Measurements from ENCODE around the gene RNPC3. TPM values are rescaled to one million over a fixed set of nuclear protein-coding genes. Genes with fewer than 3 reads are reported as not detected.
"Not testable (repeated sequence)": the region's sequence is repeated elsewhere in the genome, so short reads cannot be mapped to it uniquely, and the experiment has no call there.

Gene RNPC3
- total RNA-seq, 1 experiment from 2014 or later = 16.4 TPM

DNA sequence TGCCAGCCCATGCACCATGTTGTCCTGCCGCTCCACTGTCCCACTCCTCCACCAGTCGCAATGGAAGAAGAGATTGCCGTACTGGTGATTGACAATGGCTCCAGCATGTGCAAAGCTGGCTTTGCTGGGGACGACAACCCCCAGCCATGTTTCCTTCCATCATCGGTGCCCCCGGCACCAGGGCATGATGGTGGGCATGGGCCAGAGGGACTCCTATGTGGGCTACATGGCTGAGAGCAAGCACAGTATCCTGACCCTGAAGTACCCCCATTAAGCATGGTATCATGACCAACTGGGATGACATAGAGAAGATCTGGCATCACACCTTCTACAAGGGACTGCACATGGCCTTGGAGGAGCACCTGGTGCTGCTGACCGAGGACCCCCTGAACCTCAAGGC is 44.0 kb downstream of the RNPC3 start (continued):
- TF ChIP-seq STAT6 (CRISPR knock-in tag; conservative IDR thresholded peaks at IDR 0.05; ENCODE audit: low read depth) (no peak), NFE2L1 (CRISPR knock-in tag; IDR thresholded peaks at IDR 0.05) (no peak)

GRCh38 chr1:103571289-103571688 is 45.8 kb downstream of the RNPC3 start, which contains the start of gene AMY2B:
Gene AMY2B, plus strand, starts transcription at chr1:103571589. Its CDS starts 14 bp downstream, at chr1:103571603.
- H3K4me1 Mint-ChIP-seq; CTCF ChIA-PET; DNase-seq (ENCODE audit: low spot score); H3K36me3 Mint-ChIP-seq; H3K4me3 Mint-ChIP-seq; H3K27me3 Mint-ChIP-seq (ENCODE audit: low read depth); POLR2A ChIA-PET; ATAC-seq; H3K27ac Mint-ChIP-seq: not testable (repeated sequence)
- H3K9me3 Mint-ChIP-seq = peaks cover 14% of the 10 kb centered on the region

GRCh38 chr1:103576065-103576464 is 50.6 kb downstream of the RNPC3 start:
- CTCF ChIA-PET = interaction anchor here (0.6 kb wide), 1 partner anchor 975 kb away, joined by 3 read pairs; no protein-coding TSS in a partner anchor
- H3K27ac Mint-ChIP-seq = no peak overlapping the region
- POLR2A ChIA-PET = no interaction called here
- ATAC-seq = no peak
- H3K27me3 Mint-ChIP-seq (ENCODE audit: low read depth) = no peaks in the 10 kb centered on the region
- no peak for DNase-seq (ENCODE audit: low spot score)
- TF ChIP-seq ZNF671 (CRISPR knock-in tag; IDR thresholded peaks at IDR 0.05) (no peak), ZNF423 (CRISPR knock-in tag; IDR thresholded peaks at IDR 0.05) (no peak), FOXJ3 (CRISPR knock-in tag; IDR thresholded peaks at IDR 0.05; ENCODE audit: borderline replicate concordance) (no peak), CREM (CRISPR knock-in tag; IDR thresholded peaks at IDR 0.05) (no peak), USF1 (CRISPR knock-in tag; IDR thresholded peaks at IDR 0.05) (no peak)
- no peaks in the 10 kb centered on the region for H3K9me3 Mint-ChIP-seq
- H3K4me3 Mint-ChIP-seq = no peak overlapping the region
- H3K36me3 Mint-ChIP-seq = no peaks in the 10 kb centered on the region
- H3K4me1 Mint-ChIP-seq = no peaks in the 10 kb centered on the region

GRCh38 chr1:103576784-103577183 is 51.3 kb downstream of the RNPC3 start:
- DNase-seq (ENCODE audit: low spot score); H3K36me3 Mint-ChIP-seq; H3K4me3 Mint-ChIP-seq; H3K27ac Mint-ChIP-seq; H3K4me1 Mint-ChIP-seq; POLR2A ChIA-PET; ATAC-seq; CTCF ChIA-PET; H3K27me3 Mint-ChIP-seq (ENCODE audit: low read depth); H3K9me3 Mint-ChIP-seq: not testable (repeated sequence)

- no peak for ATAC-seq
- ChIA-PET POLR2A (no interaction called here), CTCF (no interaction called here)
- H3K36me3 Mint-ChIP-seq = peaks cover 6% of the 10 kb centered on the region
- no peak overlapping the region for H3K27ac Mint-ChIP-seq
- H3K4me1 Mint-ChIP-seq = no peaks in the 10 kb centered on the region
- H3K4me3 Mint-ChIP-seq = no peak overlapping the region
- H3K27me3 Mint-ChIP-seq (ENCODE audit: low read depth) = peaks cover 3% of the 10 kb centered on the region; the same call in 1 of the 2 replicates
- H3K9me3 Mint-ChIP-seq = peaks cover 14% of the 10 kb centered on the region
- no peak for DNase-seq (ENCODE audit: low spot score)
- TF ChIP-seq ZNF416 (CRISPR knock-in tag; IDR thresholded peaks at IDR 0.05) (no peak), MLX (CRISPR knock-in tag; IDR thresholded peaks at IDR 0.05) (no peak), ZBTB43 (CRISPR knock-in tag; IDR thresholded peaks at IDR 0.05) (no peak)
These were observed 57.0 kb downstream of the RNPC3 start for GRCh38 chr1:103582464-103582863.
